ENCODE results near the gene ARL10. TPM values are rescaled to one million over a fixed set of nuclear protein-coding genes. Genes with fewer than 3 reads are reported as not detected.

The ARL10 gene
- total RNA-seq, 3 donors from 2014 or later: 2.1 to 12.2 (median 2.3) TPM

- Histone ChIP-seq H3K4me1 (ENCODE audit: low read depth) (peaks cover 23% of the 10 kb centered on the region), H3K9me3 (no peaks in the 10 kb centered on the region), H3K36me3 (ENCODE audit: low read depth) (no peaks in the 10 kb centered on the region), H3K4me3 (no peak overlapping the region)
- no peak for TF ChIP-seq CTCF (IDR thresholded peaks at IDR 0.05)
- no peak for DNase-seq
- intact Hi-C loops (cut with DNase I, micrococcal nuclease): no loop called here
- ATAC-seq: no peak
These were observed 32.6 kb downstream of the ARL10 start for GRCh38 chr5:176397736-176398420.

DNA sequence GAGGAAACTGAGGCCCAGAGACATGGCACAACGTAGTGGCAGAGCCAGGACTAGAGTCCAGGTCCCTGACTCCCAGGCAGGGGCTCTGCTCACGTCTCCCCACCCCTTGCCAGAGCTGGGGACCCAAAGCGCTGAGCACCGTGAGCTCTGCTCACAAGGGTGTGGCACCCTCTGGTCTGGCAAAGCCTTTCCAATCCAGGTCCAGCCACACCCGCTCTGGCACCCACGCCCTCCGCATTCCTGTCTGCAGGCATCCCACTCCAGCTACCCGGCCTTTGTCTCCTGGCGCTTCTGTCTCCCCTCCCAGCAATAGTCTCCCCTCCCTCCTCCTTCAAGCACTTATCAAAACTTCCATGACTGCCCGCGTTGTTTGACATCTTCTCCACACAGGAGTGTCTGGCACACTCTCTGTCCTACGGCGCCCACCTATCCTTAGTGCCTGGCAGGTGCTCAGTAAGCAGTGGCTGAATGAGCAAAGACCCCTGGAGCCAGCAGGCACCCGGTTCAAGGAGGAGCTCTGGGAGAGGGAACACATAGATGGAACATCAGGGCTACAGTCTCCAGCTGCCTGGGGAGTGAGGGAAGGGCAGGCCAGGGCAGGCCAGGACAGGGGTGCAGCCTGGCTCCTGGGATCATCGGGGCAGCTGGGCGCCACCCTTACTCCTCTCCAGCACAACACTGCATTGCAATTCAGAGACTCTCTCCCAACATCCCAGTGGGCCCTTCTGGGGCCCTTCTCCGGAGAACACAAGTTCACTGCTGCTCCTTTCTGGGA lies 35.3 kb downstream of the ARL10 start:
- DNase-seq: peak; percentile 88 to 90 (median 89)
- TF ChIP-seq CTCF (IDR thresholded peaks at IDR 0.05): no peak
- intact Hi-C loops (cut with DNase I, micrococcal nuclease): no loop called here
- H3K4me3 ChIP-seq: no peak overlapping the region
- H3K36me3 ChIP-seq (ENCODE audit: low read depth): no peaks in the 10 kb centered on the region
- ATAC-seq: peak; percentile 75
- peaks cover 40% of the 10 kb centered on the region for H3K4me1 ChIP-seq (ENCODE audit: low read depth)
- no peaks in the 10 kb centered on the region for H3K9me3 ChIP-seq

GRCh38 chr5:176401281-176402205 lies 36.3 kb downstream of the ARL10 start:
- ATAC-seq (no peak), DNase-seq (no peak)
- H3K9me3 ChIP-seq: no peaks in the 10 kb centered on the region
- no peak for TF ChIP-seq CTCF (IDR thresholded peaks at IDR 0.05)
- peaks cover 44% of the 10 kb centered on the region for H3K4me1 ChIP-seq (ENCODE audit: low read depth)
- no peak overlapping the region for H3K4me3 ChIP-seq
- no peaks in the 10 kb centered on the region for H3K36me3 ChIP-seq (ENCODE audit: low read depth)
- intact Hi-C loops (cut with DNase I, micrococcal nuclease): no loop called here

GRCh38 chr5:176405656-176406435 lies 40.6 kb downstream of the ARL10 start:
- ATAC-seq: peak; percentile 67
- H3K36me3 ChIP-seq (ENCODE audit: low read depth): no peaks in the 10 kb centered on the region
- H3K9me3 ChIP-seq: no peaks in the 10 kb centered on the region
- peaks cover 49% of the 10 kb centered on the region for H3K4me1 ChIP-seq (ENCODE audit: low read depth)
- intact Hi-C loops (cut with DNase I, micrococcal nuclease): no loop called here
- no peak overlapping the region for H3K4me3 ChIP-seq
- peak; percentile 60 to 65 (median 65) for DNase-seq
- peak; percentile 29 for TF ChIP-seq CTCF (IDR thresholded peaks at IDR 0.05)

Data from mucosa of descending colon (tissue), 3 donors.